PC-3 (cell line): Measurements from ENCODE around the gene BCKDHB. TPM values are rescaled to one million over a fixed set of nuclear protein-coding genes. Genes with fewer than 3 reads are reported as not detected.

Experiments used
- ATAC-seq: fragments of 200-7000 bp; cut with Tn5 transposase; 2 replicates; pipeline ENCODE4 v1.9.1; 2020; ENCODE audit warnings: mild to moderate bottlenecking, moderate library complexity
- BruUV-seq: library from RNA; stranded (reverse); fragments of 400-500 nt; replicated peaks from 2 replicates; lab custom pipeline; 2021; lab: Mats Ljungman, UMichigan
- CTCF ChIA-PET: fragments of 300-600 bp; sonication (Branson Sonifier 250); formaldehyde crosslinking; loops from one replicate; lab custom pipeline; 2022; ENCODE audit warnings: antibody characterized with exemption; lab: Charles Lee
- POLR2A ChIA-PET: fragments of 300-600 bp; sonication (Branson Sonifier 250); formaldehyde crosslinking; loops from one replicate; lab custom pipeline; 2022; ENCODE audit warnings: antibody characterized with exemption; ENCODE audit not compliant: unreplicated experiment; lab: Charles Lee
- DNase-seq: peaks from one replicate; pipeline ENCODE4 v3.0.0-alpha.2; 2015
- H2AFZ ChIP-seq: fragments of 300-600 bp; sonication (generic); 2 replicates; pipeline ENCODE4 v1.6.0; 2016; ENCODE audit warnings: antibody characterized with exemption, low read length
- H3F3A ChIP-seq: fragments of 300-600 bp; sonication (generic); one replicate; pipeline ENCODE4 v1.6.0; 2017; ENCODE audit warnings: antibody characterized with exemption, low read length, control low read depth, mild to moderate bottlenecking; ENCODE audit not compliant: unreplicated experiment
- H3K27ac ChIP-seq: fragments of 300-600 bp; sonication (generic); 2 replicates; pipeline ENCODE4 v1.5.1; 2016; ENCODE audit warnings: mild to moderate bottlenecking, low read length
- H3K27me3 ChIP-seq: fragments of 300-600 bp; sonication (generic); 2 replicates; pipeline ENCODE4 v1.6.1; 2016; ENCODE audit warnings: low read length, mixed read lengths
- H3K36me3 ChIP-seq: fragments of 300-600 bp; sonication (generic); 2 replicates; pipeline ENCODE4 v1.6.1; 2016; ENCODE audit warnings: low read depth, mixed run types, low read length, mixed read lengths
- H3K4me1 ChIP-seq: fragments of 300-600 bp; sonication (generic); 2 replicates; pipeline ENCODE4 v1.5.1; 2016; ENCODE audit warnings: low read length; ENCODE audit not compliant: insufficient read depth
- H3K4me2 ChIP-seq: fragments of 300-600 bp; sonication (generic); 2 replicates; pipeline ENCODE4 v1.6.0; 2016; ENCODE audit warnings: low read length
- H3K4me3 ChIP-seq: fragments of 300-600 bp; sonication (generic); 2 replicates; pipeline ENCODE4 v1.5.1; 2016; ENCODE audit warnings: mild to moderate bottlenecking, low read length, mixed read lengths
- H3K79me2 ChIP-seq: fragments of 300-600 bp; sonication (generic); 2 replicates; pipeline ENCODE4 v1.6.1; 2017; ENCODE audit warnings: low read length, mixed read lengths
- H3K9ac ChIP-seq: fragments of 300-600 bp; sonication (generic); 2 replicates; pipeline ENCODE4 v1.6.0; 2016; ENCODE audit warnings: mild to moderate bottlenecking, low read length
- H3K9me2 ChIP-seq: fragments of 300-600 bp; sonication (generic); replicated peaks from 2 replicates; pipeline ENCODE4 v1.6.1; 2016; ENCODE audit warnings: mixed run types, low read length, mixed read lengths
- H3K9me3 ChIP-seq: fragments of 300-600 bp; sonication (generic); 2 replicates; pipeline ENCODE4 v1.6.1; 2016; ENCODE audit warnings: low read length, mixed read lengths
- H4K20me1 ChIP-seq: fragments of 300-600 bp; sonication (generic); 2 replicates; pipeline ENCODE4 v1.6.1; 2016; ENCODE audit warnings: low read length, mixed read lengths
- EZH2 ChIP-seq: fragments of 300-600 bp; sonication (generic); IDR thresholded peaks from one replicate; pipeline ENCODE4 v1.6.1; 2017; ENCODE audit warnings: antibody characterized with exemption, mild to moderate bottlenecking, low read length; ENCODE audit not compliant: unreplicated experiment
- EZH2phosphoT487 ChIP-seq: fragments of 300-600 bp; sonication (generic); IDR thresholded peaks from 2 replicates; pipeline ENCODE4 v1.6.1; 2018; ENCODE audit warnings: mild to moderate bottlenecking, antibody characterized with exemption, low read length, borderline replicate concordance
- intact Hi-C: fragments of 100-400 bp; cut with micrococcal nuclease; formaldehyde crosslinking; loops from 2 replicates; pipeline ENCODE4 v1.9.0; 2023
- total RNA-seq: library from RNA; depleted of rRNA; stranded (reverse); fragments of >200 nt; gene quantifications from 2 replicates; pipeline ENCODE4 v1.2.3, GENCODE V29; 2014
- TF ChIP-seq, protein P1 (sequence below): fragments of 300-600 bp; sonication (generic); conservative IDR thresholded peaks from 2 replicates; pipeline ENCODE4 v1.5.1; 2017; ENCODE audit warnings: antibody characterized with exemption, low read depth, mild to moderate bottlenecking, low read length

BCKDHB gene
- total RNA-seq, 1 experiment from 2014 or later, result 9.9 TPM

DNA sequence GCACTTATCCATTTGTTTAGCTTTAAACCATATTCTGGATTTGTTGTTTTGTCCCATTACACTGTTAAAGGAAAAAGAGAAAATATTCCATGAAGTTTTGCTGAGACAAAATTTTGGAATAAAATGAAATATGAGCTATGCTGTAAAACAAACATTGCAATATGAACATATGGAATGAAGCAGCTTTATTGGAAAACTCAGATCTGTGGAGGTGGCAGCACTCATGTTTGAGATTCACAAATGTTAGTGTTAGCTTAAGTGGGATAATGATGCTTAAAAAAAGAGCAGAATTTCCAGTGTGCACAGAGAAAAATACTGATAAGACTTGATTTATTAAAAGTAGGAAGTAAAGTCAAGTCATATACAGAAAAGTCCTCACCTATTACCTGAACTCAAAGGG lies 196.2 kb downstream of the BCKDHB start:
- no peak overlapping the region for H3K4me2 ChIP-seq
- H3K27me3 ChIP-seq, result no peaks in the 10 kb centered on the region
- no peak overlapping the region for H3K27ac ChIP-seq
- no peaks in the 10 kb centered on the region for H3K79me2 ChIP-seq
- no peaks in the 10 kb centered on the region for H4K20me1 ChIP-seq
- H3K9me2 ChIP-seq, result no peaks in the 10 kb centered on the region
- H2AFZ ChIP-seq, result no peak overlapping the region
- DNase-seq, result no peak
- no peak for ATAC-seq
- no peaks in the 10 kb centered on the region for H3F3A ChIP-seq
- ChIA-PET CTCF (no interaction called here), POLR2A (no interaction called here)
- no peaks in the 10 kb centered on the region for H3K9me3 ChIP-seq
- intact Hi-C loops, result no loop called here
- H3K36me3 ChIP-seq, result no peaks in the 10 kb centered on the region
- no peak overlapping the region for H3K9ac ChIP-seq
- H3K4me3 ChIP-seq, result no peak overlapping the region
- H3K4me1 ChIP-seq, result no peaks in the 10 kb centered on the region
- no TSS peak for BruUV-seq
- no peak for TF ChIP-seq EZH2
- TF ChIP-seq, protein P1, sequence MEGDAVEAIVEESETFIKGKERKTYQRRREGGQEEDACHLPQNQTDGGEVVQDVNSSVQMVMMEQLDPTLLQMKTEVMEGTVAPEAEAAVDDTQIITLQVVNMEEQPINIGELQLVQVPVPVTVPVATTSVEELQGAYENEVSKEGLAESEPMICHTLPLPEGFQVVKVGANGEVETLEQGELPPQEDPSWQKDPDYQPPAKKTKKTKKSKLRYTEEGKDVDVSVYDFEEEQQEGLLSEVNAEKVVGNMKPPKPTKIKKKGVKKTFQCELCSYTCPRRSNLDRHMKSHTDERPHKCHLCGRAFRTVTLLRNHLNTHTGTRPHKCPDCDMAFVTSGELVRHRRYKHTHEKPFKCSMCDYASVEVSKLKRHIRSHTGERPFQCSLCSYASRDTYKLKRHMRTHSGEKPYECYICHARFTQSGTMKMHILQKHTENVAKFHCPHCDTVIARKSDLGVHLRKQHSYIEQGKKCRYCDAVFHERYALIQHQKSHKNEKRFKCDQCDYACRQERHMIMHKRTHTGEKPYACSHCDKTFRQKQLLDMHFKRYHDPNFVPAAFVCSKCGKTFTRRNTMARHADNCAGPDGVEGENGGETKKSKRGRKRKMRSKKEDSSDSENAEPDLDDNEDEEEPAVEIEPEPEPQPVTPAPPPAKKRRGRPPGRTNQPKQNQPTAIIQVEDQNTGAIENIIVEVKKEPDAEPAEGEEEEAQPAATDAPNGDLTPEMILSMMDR, result no peak
- TF ChIP-seq EZH2phosphoT487, result no peak

DNA sequence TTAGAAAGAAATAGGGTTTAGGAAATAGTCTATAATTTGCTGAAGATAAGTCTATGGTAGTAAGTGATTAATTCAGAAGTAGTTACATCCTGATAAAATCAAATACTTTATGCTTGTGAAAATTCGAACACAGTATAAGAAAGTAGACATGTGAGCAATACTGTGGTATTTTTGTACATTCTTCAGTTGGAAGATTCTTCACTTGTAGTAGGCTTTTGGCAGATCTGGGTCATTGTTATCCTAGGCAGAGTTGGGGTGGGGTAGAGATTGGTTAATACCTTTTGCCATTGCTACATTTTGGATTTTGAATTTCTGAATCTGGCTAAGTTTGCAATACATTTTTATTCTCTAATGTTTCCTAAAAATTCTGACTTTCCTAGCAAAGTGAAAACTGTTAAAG lies 197.5 kb downstream of the BCKDHB start:
- no peaks in the 10 kb centered on the region for H3K9me3 ChIP-seq
- no peaks in the 10 kb centered on the region for H4K20me1 ChIP-seq
- BruUV-seq, result no TSS peak
- TF ChIP-seq, protein P1, result no peak
- TF ChIP-seq EZH2, result no peak
- TF ChIP-seq EZH2phosphoT487, result no peak
- H3F3A ChIP-seq, result no peaks in the 10 kb centered on the region
- H3K4me3 ChIP-seq, result no peak overlapping the region
- no peaks in the 10 kb centered on the region for H3K27me3 ChIP-seq
- no peak overlapping the region for H3K9ac ChIP-seq
- no peak overlapping the region for H2AFZ ChIP-seq
- no peaks in the 10 kb centered on the region for H3K9me2 ChIP-seq
- intact Hi-C loops, result no loop called here
- H3K79me2 ChIP-seq, result no peaks in the 10 kb centered on the region
- H3K4me1 ChIP-seq, result no peaks in the 10 kb centered on the region
- no peak overlapping the region for H3K27ac ChIP-seq
- no peak overlapping the region for H3K4me2 ChIP-seq
- ChIA-PET CTCF (no interaction called here), POLR2A (no interaction called here)
- DNase-seq, result no peak
- no peaks in the 10 kb centered on the region for H3K36me3 ChIP-seq
- ATAC-seq, result no peak

DNA sequence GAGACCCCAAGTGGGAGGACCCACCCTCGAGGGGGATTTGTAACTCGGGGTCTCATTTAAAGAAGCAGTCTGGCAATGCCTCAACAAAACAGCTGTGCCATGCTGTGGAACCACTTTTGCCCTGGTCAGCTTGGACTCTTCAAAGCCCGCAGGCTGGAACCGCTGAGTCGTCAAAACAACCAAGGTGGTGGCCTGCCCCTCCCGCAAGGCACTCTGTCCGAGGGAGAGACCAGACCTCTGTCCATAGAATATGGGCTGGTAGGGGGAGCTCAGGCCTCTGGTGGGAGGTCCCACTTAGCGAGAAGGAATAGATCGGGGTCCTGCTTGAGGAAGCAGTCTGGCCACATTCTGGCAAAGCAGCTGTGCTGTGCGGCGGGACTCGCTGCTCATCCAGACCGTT lies 208.1 kb downstream of the BCKDHB start:
- POLR2A ChIA-PET, result no interaction called here

More for the DNA sequence above, 208.1 kb downstream of the BCKDHB start:
- DNase-seq (no peak), ATAC-seq (no peak)
- H4K20me1 ChIP-seq, result no peaks in the 10 kb centered on the region
- no peaks in the 10 kb centered on the region for H3K9me2 ChIP-seq
- no peak overlapping the region for H3K4me3 ChIP-seq
- no TSS peak for BruUV-seq
- H3K27ac ChIP-seq, result no peak overlapping the region
- H3K9me3 ChIP-seq, result no peaks in the 10 kb centered on the region
- H3K27me3 ChIP-seq, result no peaks in the 10 kb centered on the region
- peaks cover 8% of the 10 kb centered on the region for H3K4me1 ChIP-seq
- no peaks in the 10 kb centered on the region for H3K36me3 ChIP-seq
- TF ChIP-seq EZH2, result no peak
- TF ChIP-seq, protein P1, result no peak
- no peak for TF ChIP-seq EZH2phosphoT487
- H3F3A ChIP-seq, result no peaks in the 10 kb centered on the region
- H2AFZ ChIP-seq, result no peak overlapping the region
- CTCF ChIA-PET, result no interaction called here
- no peak overlapping the region for H3K4me2 ChIP-seq
- H3K9ac ChIP-seq, result no peak overlapping the region
- no peaks in the 10 kb centered on the region for H3K79me2 ChIP-seq
- intact Hi-C loops, result no loop called here
